ENCODE measurements around the gene C11orf21.
A peak's percentile ranks its signal among the peaks of the same experiment; 100 is the strongest.

C11orf21 gene

GRCh38 chr11:2308713-2309112, 7.0 kb upstream of the C11orf21 start:
- DNase-seq (ENCODE audit: low spot score), result no peak

DNA sequence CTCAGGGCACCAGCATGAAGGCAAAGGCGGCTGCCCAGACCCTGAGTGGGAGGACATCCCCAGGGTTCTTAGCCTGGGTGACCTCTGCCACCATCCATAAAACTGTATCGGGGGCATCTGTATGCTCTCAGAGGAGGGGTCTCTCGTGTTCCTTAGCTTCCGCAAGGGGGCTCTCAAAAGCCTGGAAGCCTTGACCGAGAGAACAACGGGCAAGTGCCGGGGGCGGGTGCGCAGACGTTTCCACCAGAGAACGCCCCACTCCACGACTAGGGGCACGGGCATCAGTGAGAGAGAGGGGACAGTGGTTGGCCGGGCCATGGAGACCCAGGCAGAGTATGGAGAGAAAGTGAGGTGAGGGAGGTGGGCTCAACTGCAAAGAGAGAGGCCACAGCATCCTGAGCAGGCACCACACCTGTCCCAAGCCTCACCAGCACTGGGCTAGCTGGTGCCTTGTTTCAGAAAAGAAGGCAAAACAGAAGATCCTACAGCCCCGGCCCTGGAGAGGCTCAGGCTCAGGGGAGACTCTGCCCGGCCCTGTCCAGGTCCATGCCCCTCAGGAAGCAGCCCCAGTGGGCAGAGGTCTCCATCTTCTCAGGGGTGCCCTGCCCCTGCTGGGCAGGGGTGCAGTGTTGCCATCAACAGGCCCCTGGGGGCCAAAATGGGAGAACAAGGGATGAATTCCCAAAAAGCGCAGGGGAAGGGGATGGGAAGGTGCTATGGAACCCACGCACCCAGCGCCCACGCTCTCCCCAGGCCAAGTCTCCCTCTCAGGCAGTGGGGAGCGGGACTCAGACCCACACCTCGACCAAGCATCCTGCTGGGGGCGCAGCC, 6.0 kb upstream of the C11orf21 start:
- no peak for DNase-seq (ENCODE audit: low spot score)

GRCh38 chr11:2306877-2307500, 5.3 kb upstream of the C11orf21 start:
- DNase-seq (ENCODE audit: low spot score), result no peak

DNA sequence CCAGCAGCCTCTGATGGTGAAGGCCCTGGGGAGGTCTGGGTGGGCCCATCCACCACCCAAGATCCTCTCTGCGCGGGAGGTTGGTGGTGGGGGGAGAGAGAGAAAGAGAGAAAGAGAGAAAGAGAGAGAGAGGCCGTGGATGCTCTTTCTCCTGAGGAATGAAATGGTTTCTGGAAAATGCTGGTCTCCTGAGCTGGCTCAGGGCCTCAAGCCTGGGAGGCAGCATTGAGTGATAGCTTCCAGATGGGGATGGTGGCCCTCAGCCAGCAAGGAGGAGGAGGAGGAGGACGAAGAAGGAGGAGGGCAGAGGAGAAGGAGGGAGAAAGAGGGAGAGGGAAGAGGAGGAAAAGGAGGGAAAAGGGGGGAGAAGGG, 4.7 kb upstream of the C11orf21 start:
- DNase-seq (ENCODE audit: low spot score), result no peak

DNA sequence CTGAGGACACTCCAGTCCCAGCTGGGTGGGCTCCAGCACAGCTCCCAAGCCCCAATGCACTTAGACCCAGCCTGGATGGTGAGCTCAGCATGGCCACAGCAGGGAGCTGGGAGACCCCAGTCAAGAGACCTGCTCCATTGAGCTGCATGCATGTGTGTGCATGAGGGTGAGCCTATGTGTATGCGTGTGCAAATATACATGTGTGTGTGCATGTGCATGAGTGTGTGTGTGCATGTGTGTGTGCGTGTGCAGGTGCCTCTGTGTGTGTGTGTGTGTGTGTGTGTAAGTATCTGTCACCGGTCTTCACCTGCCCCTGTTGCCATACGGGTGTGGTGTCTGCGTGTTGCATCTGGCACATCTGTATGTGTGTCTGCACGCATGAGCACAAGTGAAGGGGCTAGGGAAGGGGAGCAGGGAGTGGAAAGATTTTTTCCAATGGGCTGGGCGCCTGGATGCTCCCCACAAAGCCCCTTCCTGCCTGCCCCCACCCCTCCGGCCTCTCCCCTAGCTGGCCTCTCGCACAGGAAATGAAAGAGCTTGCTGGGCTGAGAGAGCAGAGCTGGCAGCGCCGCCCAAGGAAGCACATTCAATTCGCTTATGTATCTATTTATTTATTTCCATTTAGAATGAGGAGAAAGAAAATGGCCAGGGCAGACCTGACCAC, 4.2 kb upstream of the C11orf21 start:
- DNase-seq (ENCODE audit: low spot score), result no peak

- DNase-seq (ENCODE audit: low spot score), result peak; percentile 51
Observed at GRCh38 chr11:2305140-2305778, 3.5 kb upstream of the C11orf21 start.

GRCh38 chr11:2304506-2305139, 2.9 kb upstream of the C11orf21 start:
- no peak for DNase-seq (ENCODE audit: low spot score)

GRCh38 chr11:2303627-2304505, 2.1 kb upstream of the C11orf21 start:
- DNase-seq (ENCODE audit: low spot score), result no peak

GRCh38 chr11:2302896-2303626, 1.3 kb upstream of the C11orf21 start:
- no peak for DNase-seq (ENCODE audit: low spot score)

DNA sequence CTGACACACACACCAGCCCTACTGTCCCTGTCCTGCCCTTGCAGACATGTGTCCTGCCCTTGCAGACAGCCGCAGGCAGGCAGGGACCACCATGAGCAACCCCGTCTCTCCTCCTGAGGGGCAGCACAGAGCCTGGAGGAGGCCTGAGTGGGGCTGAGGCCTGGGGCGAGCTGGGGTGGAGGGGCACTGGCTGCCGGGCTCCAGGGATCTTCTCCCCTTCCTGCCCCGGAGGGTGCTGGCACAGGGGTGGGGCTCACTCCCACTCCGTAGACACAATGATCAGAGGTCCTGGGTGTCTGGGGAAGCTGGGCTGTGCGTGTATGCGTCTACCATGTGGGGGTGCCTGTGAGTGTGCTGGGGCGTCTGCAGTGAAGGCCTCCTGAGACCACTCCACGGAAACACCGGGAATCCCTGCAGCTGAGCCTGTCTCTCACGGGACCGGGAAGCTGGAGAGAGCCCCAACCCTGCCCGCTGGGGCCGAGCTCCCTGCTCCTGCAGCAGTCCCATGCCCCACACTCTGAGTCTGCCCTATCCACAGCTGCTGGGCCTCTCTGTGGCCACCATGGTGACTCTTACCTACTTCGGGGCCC, 683 bp upstream of the C11orf21 start:
- DNase-seq (ENCODE audit: low spot score), result no peak

- no peak for DNase-seq (ENCODE audit: low spot score)
Observed at GRCh38 chr11:2300936-2301630, 635 bp downstream of the C11orf21 start.

DNA sequence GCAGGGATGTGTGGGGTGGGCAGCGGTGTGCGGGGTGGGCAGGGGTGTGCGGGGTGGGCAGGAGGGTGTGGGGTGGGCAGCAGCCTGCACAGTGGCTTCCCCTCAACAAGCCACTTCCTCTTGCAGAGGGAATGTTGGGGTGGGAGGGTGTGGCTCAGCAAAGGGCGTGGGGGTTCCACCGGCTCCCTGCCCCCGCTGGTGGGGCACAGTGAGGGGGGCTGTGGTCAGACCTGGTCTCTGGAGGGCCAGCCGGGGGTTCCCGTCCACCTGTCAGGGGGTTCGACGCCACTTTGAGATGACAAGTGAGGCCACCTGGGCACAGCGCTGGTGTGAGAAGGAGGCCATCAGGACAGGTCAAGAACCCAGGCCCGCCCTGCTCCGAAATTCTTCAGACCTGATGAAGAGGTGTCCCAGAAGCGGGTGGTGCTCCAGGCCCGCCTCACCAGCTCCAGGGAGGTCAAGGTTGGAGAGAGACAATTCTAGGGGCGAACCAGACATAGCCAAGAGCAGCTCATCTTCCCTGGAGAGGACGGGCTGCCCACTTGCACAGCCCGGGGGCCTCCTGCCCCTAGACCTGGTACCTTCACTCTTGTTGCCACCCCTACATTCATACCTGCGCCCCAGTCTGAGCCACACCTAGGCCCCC, 1.3 kb downstream of the C11orf21 start:
- no peak for DNase-seq (ENCODE audit: low spot score)

DNA sequence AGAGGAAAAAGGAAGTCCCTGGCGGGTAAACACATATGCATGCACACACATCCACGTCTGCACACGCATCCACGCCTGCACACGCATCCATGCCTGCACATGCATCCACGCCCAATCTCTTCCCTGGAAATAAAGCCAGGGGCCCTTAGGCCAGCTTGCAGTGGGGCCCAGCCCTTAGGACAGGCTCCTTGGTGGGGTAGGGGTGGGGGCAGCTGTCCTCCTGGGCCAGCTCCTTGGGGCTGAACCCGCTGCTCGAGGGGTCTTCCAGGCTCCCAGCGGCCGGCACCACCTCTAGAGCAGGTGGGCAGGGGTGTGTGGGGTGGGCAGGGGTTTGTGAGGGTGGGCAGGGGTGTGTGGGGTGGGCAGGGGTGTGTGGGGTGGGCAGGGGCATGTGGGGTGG, 1.9 kb downstream of the C11orf21 start:
- DNase-seq (ENCODE audit: low spot score), result no peak

DNA sequence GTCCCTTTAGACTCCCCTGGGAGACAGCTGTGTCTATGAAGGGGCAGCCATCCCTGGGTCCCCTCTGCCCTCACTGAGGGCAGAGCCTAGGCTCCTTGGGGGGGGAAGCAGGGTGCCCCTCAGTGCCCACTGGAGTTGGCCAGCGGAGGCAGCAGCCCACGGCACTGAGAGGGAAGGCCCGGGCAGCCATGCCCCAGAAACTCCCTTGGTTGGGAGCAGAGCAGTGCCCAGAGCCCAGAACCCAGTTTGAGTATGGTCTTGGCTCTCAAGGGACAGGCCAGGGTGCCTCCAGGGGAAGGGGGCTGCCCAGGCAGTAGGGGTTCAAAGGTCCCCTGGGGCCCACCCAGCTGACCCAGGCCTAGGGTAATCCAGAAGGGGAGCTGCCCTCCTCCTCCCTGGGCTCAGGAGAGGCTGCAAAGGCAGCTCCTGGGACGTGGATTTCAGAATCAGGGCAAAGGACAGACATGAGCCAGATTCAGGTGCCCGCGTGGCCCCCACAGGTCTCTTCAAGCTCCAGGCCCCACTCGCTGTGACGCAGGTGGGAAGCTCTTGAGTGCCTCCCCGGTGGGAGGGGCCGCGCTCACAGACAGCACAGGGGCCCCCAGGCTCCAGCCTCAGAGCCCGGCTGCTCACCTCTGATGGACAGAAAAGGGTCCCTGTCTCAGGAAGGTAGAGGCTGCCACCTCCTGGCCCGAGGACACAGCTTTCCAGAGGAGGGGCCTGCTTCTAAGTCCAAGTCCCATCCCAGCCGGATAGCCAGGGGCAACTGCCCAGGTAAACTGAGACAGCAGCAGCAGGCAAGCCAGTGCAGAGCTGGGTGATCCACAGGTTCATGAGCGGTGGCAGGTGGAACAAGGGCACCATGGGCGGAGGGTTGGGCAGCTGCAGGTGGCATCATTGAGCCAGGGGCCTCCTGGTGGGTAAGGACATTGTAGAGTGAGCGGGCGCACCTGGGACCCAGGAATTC, 2.6 kb downstream of the C11orf21 start:
- DNase-seq (ENCODE audit: low spot score), result peak; percentile 14

DNA sequence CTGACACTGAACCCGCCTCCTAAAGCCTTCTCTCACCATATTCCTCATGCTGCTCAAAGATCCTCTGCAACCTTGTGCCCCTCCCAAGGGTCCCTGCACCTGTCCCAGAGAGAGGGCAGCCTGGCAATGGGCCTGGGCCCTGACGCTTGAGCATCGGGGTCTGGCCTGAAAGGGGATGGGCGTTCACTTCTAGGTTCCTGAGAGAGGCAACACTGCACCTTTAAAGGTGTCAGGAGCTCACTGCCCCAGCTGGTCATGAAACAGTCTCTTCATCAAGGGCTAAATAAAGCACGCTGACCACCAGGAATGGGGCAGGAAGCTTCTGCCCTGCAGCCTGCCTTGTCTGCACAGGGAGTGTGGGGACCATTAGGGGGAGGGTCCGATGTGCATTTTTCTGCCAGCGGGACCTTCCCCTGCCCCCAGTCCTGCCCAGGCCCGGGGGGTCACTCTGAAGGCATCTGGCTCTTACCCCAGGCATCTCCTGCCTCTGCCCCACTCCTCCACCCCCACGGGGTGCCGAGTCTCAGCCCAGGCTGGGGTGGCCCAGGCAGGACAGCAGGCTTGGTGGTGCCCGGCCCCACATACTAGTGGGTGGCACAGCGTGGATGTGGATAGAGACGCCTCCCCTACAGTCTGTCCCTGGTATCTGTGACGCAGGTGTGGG, 3.5 kb downstream of the C11orf21 start:
- DNase-seq (ENCODE audit: low spot score), result no peak

DNA sequence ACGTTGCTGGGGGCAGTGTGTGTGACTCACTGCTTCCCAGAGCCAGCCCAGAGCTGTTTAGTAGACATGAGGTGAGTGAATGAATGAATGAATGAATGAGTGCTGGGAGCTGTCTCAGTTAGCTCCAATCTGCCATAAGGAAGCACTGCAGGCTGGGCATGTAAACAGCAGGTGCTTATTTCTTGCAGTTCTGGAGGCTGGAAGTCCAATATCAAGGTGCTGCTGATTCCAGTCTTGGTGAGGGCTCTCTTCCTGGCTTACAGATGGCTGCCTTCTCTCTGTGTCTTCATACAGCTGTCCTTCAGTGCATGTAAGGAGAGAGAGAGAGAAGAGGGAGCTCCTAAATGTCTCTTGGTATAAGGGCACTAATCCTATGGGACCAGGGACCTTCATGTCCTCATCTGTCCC, 4.1 kb downstream of the C11orf21 start:
- no peak for DNase-seq (ENCODE audit: low spot score)

DNA sequence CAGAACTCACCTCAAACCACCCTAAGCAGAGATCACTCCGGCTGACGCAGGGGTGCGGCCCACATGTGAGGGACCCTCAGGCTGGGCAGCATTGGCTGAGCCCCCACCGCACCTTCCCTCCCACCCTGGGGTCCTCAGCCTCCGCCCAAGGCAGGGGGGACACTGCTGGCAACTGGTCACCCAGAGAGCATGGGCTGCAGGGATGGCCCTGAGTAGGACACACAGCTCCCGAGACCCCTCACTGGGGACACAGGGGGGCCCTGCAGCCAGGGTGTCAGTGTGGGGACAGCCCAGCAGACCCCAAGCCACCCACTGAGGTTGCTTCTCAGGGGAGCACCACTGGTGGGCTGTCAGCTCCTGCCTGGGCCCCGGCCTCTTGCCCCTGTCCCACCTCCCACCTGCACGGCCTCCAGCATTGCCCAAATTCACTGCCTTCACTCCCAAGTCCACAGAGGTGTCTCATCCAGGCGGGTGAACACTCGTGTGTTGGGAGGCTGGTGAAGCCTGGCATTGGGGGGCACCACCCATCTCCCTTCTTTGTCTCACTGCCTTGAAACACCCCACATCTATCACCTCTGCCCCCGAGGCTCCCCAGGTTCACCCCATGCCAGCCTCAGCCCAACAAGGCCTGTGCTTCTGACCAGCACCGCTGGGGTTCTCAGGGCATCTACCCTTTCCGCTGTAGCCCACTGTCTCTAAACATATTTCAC, 4.7 kb downstream of the C11orf21 start:
- no peak for DNase-seq (ENCODE audit: low spot score)
